ENCODE measurements around the gene DRD3.

The DRD3 gene

GRCh38 chr3:114178770-114179368, at the start of gene DRD3:
Gene DRD3, minus strand, starts transcription at chr3:114179052. Its CDS starts 7,060 bp downstream, at chr3:114171992.
- DNase-seq, result peak; percentile 42

GRCh38 chr3:114227076-114227475, 48.2 kb upstream of the DRD3 start:
- DNase-seq, result no peak

- DNase-seq, result no peak
Observed at GRCh38 chr3:114226313-114226712, 47.5 kb upstream of the DRD3 start.

GRCh38 chr3:114223143-114223542, 44.3 kb upstream of the DRD3 start:
- no peak for DNase-seq

GRCh38 chr3:114221881-114222264, 43.0 kb upstream of the DRD3 start:
- no peak for DNase-seq

- no peak for DNase-seq
Observed at GRCh38 chr3:114221165-114221880, 42.5 kb upstream of the DRD3 start.

GRCh38 chr3:114219741-114220140, 40.9 kb upstream of the DRD3 start:
- DNase-seq, result no peak

- no peak for DNase-seq
Observed at GRCh38 chr3:114218578-114219185, 39.8 kb upstream of the DRD3 start.

GRCh38 chr3:114218006-114218405, 39.2 kb upstream of the DRD3 start:
- DNase-seq, result no peak

GRCh38 chr3:114217266-114217665, 38.4 kb upstream of the DRD3 start:
- no peak for DNase-seq

GRCh38 chr3:114216186-114216970, 37.5 kb upstream of the DRD3 start:
- no peak for DNase-seq

- no peak for DNase-seq
Observed at GRCh38 chr3:114214542-114215341, 35.9 kb upstream of the DRD3 start.

- peak; percentile 8 for DNase-seq
Observed at GRCh38 chr3:114213627-114214541, 35.0 kb upstream of the DRD3 start.

GRCh38 chr3:114213292-114213626, 34.4 kb upstream of the DRD3 start:
- DNase-seq, result peak; percentile 8

- no peak for DNase-seq
Observed at GRCh38 chr3:114212646-114213045, 33.8 kb upstream of the DRD3 start.

- DNase-seq, result peak; percentile 64
Observed at GRCh38 chr3:114207768-114208167, 28.9 kb upstream of the DRD3 start.

- DNase-seq, result no peak
Observed at GRCh38 chr3:114206342-114206741, 27.5 kb upstream of the DRD3 start.

- DNase-seq, result no peak
Observed at GRCh38 chr3:114205541-114205940, 26.7 kb upstream of the DRD3 start.

GRCh38 chr3:114194750-114195149, 15.9 kb upstream of the DRD3 start:
- DNase-seq, result no peak

- DNase-seq, result no peak
Observed at GRCh38 chr3:114192136-114192535, 13.3 kb upstream of the DRD3 start.

- no peak for DNase-seq
Observed at GRCh38 chr3:114186501-114186900, 7.6 kb upstream of the DRD3 start.

- DNase-seq, result peak; percentile 61
Observed at GRCh38 chr3:114179575-114179974, 723 bp upstream of the DRD3 start.

Data from MV-4-11 (cell line).